ENCODE results near the gene COBL. TPM values are rescaled to one million over a fixed set of nuclear protein-coding genes. Genes with fewer than 3 reads are reported as not detected.

Gene COBL
- polyA plus RNA-seq, 3 donors: not detected

- Mint-ChIP-seq H3K27me3 (ENCODE audit: low read depth in 3 of 3) (peaks cover 0 to 5% (median 0%) of the 10 kb centered on the region in 3 donors), H3K27ac (no peak overlapping the region), H3K36me3 (no peaks in the 10 kb centered on the region), H3K4me3 (no peak overlapping the region), H3K9me3 (peaks cover 0 to 5% (median 2%) of the 10 kb centered on the region in 7 donors), H3K4me1 (no peaks in the 10 kb centered on the region)
- Histone ChIP-seq H2AFZ (ENCODE audit: insufficient read depth, low read depth, low read length, poor library complexity, severe bottlenecking) (no peak overlapping the region), H3K27me3 (ENCODE audit: control insufficient read depth in 2 of 2, insufficient read depth in 2 of 2, low read length in 2 of 2) (no peaks in the 10 kb centered on the region), H3K9ac (ENCODE audit: insufficient read depth, low read length, poor library complexity, severe bottlenecking) (no peak overlapping the region), H3K4me2 (replicated peaks; ENCODE audit: extremely low read depth, low read length, poor library complexity, severe bottlenecking) (no peak overlapping the region), H3K79me2 (ENCODE audit: insufficient read depth, low read length) (no peaks in the 10 kb centered on the region), H3K4me3 (replicated peaks in 1 of 3; ENCODE audit: low read depth in 2 of 3, low read length in 3 of 3) (no peak overlapping the region), H3K36me3 (replicated peaks in 1 of 2; ENCODE audit: control insufficient read depth in 1 of 2, insufficient read depth in 2 of 2, low read length in 2 of 2) (no peaks in the 10 kb centered on the region), H3K4me1 (ENCODE audit: control insufficient read depth in 1 of 2, insufficient read depth in 2 of 2, low read length in 2 of 2) (no peaks in the 10 kb centered on the region), H4K20me1 (ENCODE audit: insufficient read depth, low read length) (no peaks in the 10 kb centered on the region), H3K27ac (ENCODE audit: low read depth in 1 of 2, low read length in 2 of 2) (no peak overlapping the region), H3K9me3 (replicated peaks in 1 of 2; ENCODE audit: control insufficient read depth in 1 of 2, insufficient read depth in 1 of 2, low read length in 2 of 2) (no peaks in the 10 kb centered on the region)
- WGBS (ENCODE audit: insufficient coverage): no CpG with 5 or more reads among the region's 4 CpGs
- no peak for TF ChIP-seq CTCF (IDR thresholded peaks at IDR 0.05)
- no peak for DNase-seq
- intact Hi-C loops (cut with micrococcal nuclease): no loop called here
These were observed 182.6 kb downstream of the COBL start for GRCh38 chr7:51134013-51134441.

- H3K36me3 Mint-ChIP-seq: no peaks in the 10 kb centered on the region
- H3K4me2 ChIP-seq (replicated peaks; ENCODE audit: extremely low read depth, low read length, poor library complexity, severe bottlenecking): no peak overlapping the region
These were observed 183.9 kb downstream of the COBL start for GRCh38 chr7:51132661-51133060.

More at GRCh38 chr7:51132661-51133060, 183.9 kb downstream of the COBL start:
- Histone ChIP-seq H3K9me3 (replicated peaks in 1 of 2; ENCODE audit: control insufficient read depth in 1 of 2, insufficient read depth in 1 of 2, low read length in 2 of 2) (no peaks in the 10 kb centered on the region), H4K20me1 (ENCODE audit: insufficient read depth, low read length) (no peaks in the 10 kb centered on the region), H2AFZ (ENCODE audit: insufficient read depth, low read depth, low read length, poor library complexity, severe bottlenecking) (no peak overlapping the region), H3K27ac (ENCODE audit: low read depth in 1 of 2, low read length in 2 of 2) (no peak overlapping the region), H3K27me3 (ENCODE audit: control insufficient read depth in 2 of 2, insufficient read depth in 2 of 2, low read length in 2 of 2) (no peaks in the 10 kb centered on the region), H3K9ac (ENCODE audit: insufficient read depth, low read length, poor library complexity, severe bottlenecking) (no peak overlapping the region), H3K4me1 (ENCODE audit: control insufficient read depth in 1 of 2, insufficient read depth in 2 of 2, low read length in 2 of 2) (no peaks in the 10 kb centered on the region), H3K4me3 (replicated peaks in 1 of 3; ENCODE audit: low read depth in 2 of 3, low read length in 3 of 3) (no peak overlapping the region), H3K36me3 (replicated peaks in 1 of 2; ENCODE audit: control insufficient read depth in 1 of 2, insufficient read depth in 2 of 2, low read length in 2 of 2) (no peaks in the 10 kb centered on the region), H3K79me2 (ENCODE audit: insufficient read depth, low read length) (no peaks in the 10 kb centered on the region)
- Mint-ChIP-seq H3K4me3 (no peak overlapping the region), H3K27me3 (ENCODE audit: low read depth in 3 of 3) (peaks cover 0 to 5% (median 0%) of the 10 kb centered on the region in 3 donors), H3K27ac (no peak overlapping the region), H3K9me3 (peaks cover 0 to 5% (median 2%) of the 10 kb centered on the region in 7 donors), H3K4me1 (no peaks in the 10 kb centered on the region)
- no peak for TF ChIP-seq CTCF (IDR thresholded peaks at IDR 0.05)
- no peak for DNase-seq
- intact Hi-C loops (cut with micrococcal nuclease): no loop called here
- WGBS (ENCODE audit: insufficient coverage): no CpG with 5 or more reads among the region's 3 CpGs

Data from CD14-positive monocyte (primary cell).